ENCODE data around the gene ZNF628.

DNA sequence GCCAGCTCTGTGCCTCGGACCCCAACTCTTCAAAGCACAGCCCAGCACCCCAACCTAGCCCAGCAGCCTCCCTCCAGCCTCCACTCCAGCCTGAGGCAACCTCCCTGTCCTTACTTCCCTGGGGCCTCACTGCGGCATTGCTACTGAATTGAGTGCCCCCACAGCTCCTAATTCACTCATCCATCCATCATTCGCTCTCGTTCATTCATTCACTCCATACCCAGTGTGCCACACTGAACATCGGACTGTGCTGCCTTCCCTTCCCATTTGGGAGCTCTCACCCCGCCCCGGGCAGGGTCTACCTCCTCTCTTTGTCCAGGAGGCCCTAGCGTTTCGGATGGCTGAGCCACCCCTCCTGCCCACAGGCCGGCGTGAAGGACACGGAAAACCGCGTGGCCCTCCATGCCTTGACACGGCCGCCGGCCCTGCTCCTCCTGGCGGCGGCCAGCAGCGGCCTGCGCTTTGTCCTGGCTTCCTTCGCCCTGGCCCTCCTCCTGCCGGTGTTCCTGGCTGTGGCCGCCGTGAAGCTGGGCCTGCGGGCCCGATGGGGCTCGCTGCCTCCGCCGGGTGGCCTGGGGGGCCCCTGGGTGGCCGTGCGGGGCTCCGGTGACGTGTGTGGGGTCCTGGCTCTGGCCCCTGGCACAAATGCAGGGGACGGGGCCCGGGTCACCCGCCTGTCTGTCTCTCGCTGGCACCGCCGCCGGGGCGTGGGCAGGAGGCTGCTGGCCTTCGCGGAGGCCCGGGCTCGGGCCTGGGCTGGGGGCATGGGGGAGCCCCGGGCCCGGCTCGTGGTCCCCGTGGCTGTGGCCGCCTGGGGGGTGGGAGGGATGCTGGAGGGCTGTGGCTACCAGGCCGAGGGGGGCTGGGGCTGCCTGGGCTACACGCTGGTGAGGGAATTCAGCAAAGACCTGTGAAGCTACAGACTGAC lies 9.9 kb downstream of the ZNF628 start:
- peak in 1 of 3 donors; percentile 37 for TF ChIP-seq CTCF (IDR thresholded peaks at IDR 0.05)
- TF ChIP-seq POLR2AphosphoS5 (IDR thresholded peaks at IDR 0.05): no peak
